Heart right ventricle (tissue), 16 donors: ENCODE data around the gene FAM83F. TPM values are rescaled to one million over a fixed set of nuclear protein-coding genes. Genes with fewer than 3 reads are reported as not detected.

Experiments used
- ATAC-seq, 8 donors: fragments of 200-7000 bp; cut with Tn5 transposase; one replicate each; pipeline ENCODE4 v1.9.1; 2020; ENCODE audit warnings: mild to moderate bottlenecking in 8 of 8, moderate library complexity in 8 of 8, moderate number of reproducible peaks in 1 of 8
- DNase-seq, 2 donors: peaks; one replicate each; pipeline ENCODE4 v3.0.0-alpha.2; 2020
- H3K27ac ChIP-seq, 10 donors: fragments of 200-600 bp; sonication (generic) in 2 of 10; one replicate each; pipeline versions ENCODE4 v1.5.0 to v1.8.0; 2020 to 2022; ENCODE audit warnings: mild to moderate bottlenecking in 3 of 10
- H3K27me3 ChIP-seq, 7 donors: fragments of 200-600 bp; one replicate each; pipeline ENCODE4 v1.8.0; 2021 to 2022; ENCODE audit warnings: mild to moderate bottlenecking in 2 of 7
- H3K36me3 ChIP-seq, 9 donors: fragments of 200-600 bp; sonication (generic) in 1 of 9; one replicate each; pipeline versions ENCODE4 v1.5.0 to v1.8.0; 2020 to 2022; ENCODE audit warnings: mild to moderate bottlenecking in 2 of 9
- H3K4me1 ChIP-seq, 9 donors: fragments of 200-600 bp; sonication (generic) in 1 of 9; one replicate each; pipeline versions ENCODE4 v1.5.0 to v1.8.0; 2020 to 2022; ENCODE audit warnings: mild to moderate bottlenecking in 4 of 9
- H3K4me3 ChIP-seq, 10 donors: fragments of 200-600 bp; sonication (generic) in 2 of 10; one replicate each; pipeline versions ENCODE4 v1.5.0 to v1.8.0; 2020 to 2022; ENCODE audit warnings: mild to moderate bottlenecking in 7 of 10, moderate library complexity in 2 of 10
- H3K9me3 ChIP-seq, 11 donors: fragments of 200-600 bp in 10 of 11; sonication (generic) in 2 of 11; one replicate each; pipeline versions ENCODE4 v1.5.0 to v1.8.0; 2013 to 2022; ENCODE audit warnings: mild to moderate bottlenecking in 2 of 11, control low read depth in 1 of 11, moderate library complexity in 1 of 11
- CTCF ChIP-seq, 9 donors: fragments of 200-600 bp; sonication (generic) in 2 of 9; IDR thresholded peaks; one replicate each; pipeline versions ENCODE4 v1.5.0 to v1.8.0; 2021 to 2022; ENCODE audit warnings: antibody characterized with exemption in 9 of 9, mild to moderate bottlenecking in 5 of 9, moderate library complexity in 1 of 9
- WGBS, 2 donors: extraction: QIAGEN DNeasy Blood & Tissue Kit; methylation state at CpG; one replicate each; pipeline ENCODE4 v1.1.7; 2013; ENCODE audit warnings: inconsistent platforms in 1 of 2; 5-methylcytosine and 5-hydroxymethylcytosine counted together
- intact Hi-C, 10 donors: fragments of 100-400 bp; cut with DNase I; formaldehyde crosslinking; loops; one replicate each; pipeline versions ENCODE4 v1.11.1 to v1.14.2; 2022
- polyA plus RNA-seq, 2 donors: library from polyadenylated mRNA; stranded (reverse); fragments of 200-250 nt; gene quantifications; one replicate each; pipeline ENCODE4 v1.2.3, GENCODE V29; 2013
- total RNA-seq, 10 donors: library from RNA; stranded (reverse); fragmentation: NEBNext Ultra II Directional in 3 of 10; extraction: Animal tissue kit (Norgen Biotek cat#: 25700) in 3 of 10; gene quantifications; one replicate each; pipeline versions ENCODE4 v1.2.1 to v1.2.4, GENCODE V29; 2021 to 2023
- donor health status: Arrhythmogenic right ventricular cardiomyopathy.
- donor health status: ischemic (EF 13 %, LVEDD 7.1; RV severe dilation, severe dysfunction).
- donor health status: healthy with polysubstance abuse.
- donor health status: DM: no; HTN: yes; CAD: no.
- donor health status: DM: no; HTN: no; CAD: no.
- donor health status: ischemic (EF 25% LVEDD 6.9; RV normal size, moderate dysfunction).
- donor health status: ischemic (EF 25% LVEDD 5.7; RV mildly dilated, moderate dysfunction).
- donor health status: healthy.
- donor health status: DM: yes; HTN: yes; CAD: no.
- donor health status: Ischemic cardiomyopathy.
- donor health status: ischemic (EF 35%, LVEDD 5.7; RV mildly dilated, moderate dysfunction).
- donor health status: nonischemic (EF 11% LVEDD 7.7; RV severe dilation, severe dysfunction).
- donor health status: DM: yes; HTN: yes; CAD: no.
- donor health status: PGD.
- donor health status: ischemic (EF 29% LVEDD 5.4; RV normal size, mild dysfunction).
- donor health status: nonischemic (EF 23%, LVEDD 6.1; RV moderate dilation, normal function).

Gene FAM83F
- total and polyA plus RNA-seq, 12 donors: 1.1 to 9.7 (median 2.3) TPM

- intact Hi-C loops: no loop called here
- no peaks in the 10 kb centered on the region for H3K36me3 ChIP-seq
Measured at GRCh38 chr22:40077646-40078016, 82.9 kb downstream of the FAM83F start.

GRCh38 chr22:40081662-40082061 is 86.9 kb downstream of the FAM83F start:
- WGBS, 2 donors: 48 to 49% methylated on average over 5 of the region's 5 CpGs
- Histone ChIP-seq H3K36me3 (no peaks in the 10 kb centered on the region), H3K27ac (peak overlapping the region in 1 of 10 donors; percentile 2), H3K4me3 (no peak overlapping the region), H3K9me3 (no peaks in the 10 kb centered on the region), H3K27me3 (no peaks in the 10 kb centered on the region), H3K4me1 (peaks cover 5 to 61% (median 41%) of the 10 kb centered on the region in 9 donors)
- intact Hi-C loops: no loop called here
- DNase-seq: no peak
- TF ChIP-seq CTCF (IDR thresholded peaks at IDR 0.05): no peak
- no peak for ATAC-seq

More at GRCh38 chr22:40077646-40078016, 82.9 kb downstream of the FAM83F start:
- no peak overlapping the region for H3K27ac ChIP-seq
- WGBS, 2 donors: 94 to 95% methylated on average over 1 of the region's 1 CpG
- H3K4me3 ChIP-seq: no peak overlapping the region
- ATAC-seq: no peak
- peaks cover 0 to 38% (median 31%) of the 10 kb centered on the region in 9 donors for H3K4me1 ChIP-seq
- TF ChIP-seq CTCF (IDR thresholded peaks at IDR 0.05): no peak
- no peak for DNase-seq
- no peaks in the 10 kb centered on the region for H3K27me3 ChIP-seq
- H3K9me3 ChIP-seq: no peaks in the 10 kb centered on the region

GRCh38 chr22:40082184-40082583 is 87.4 kb downstream of the FAM83F start:
- Histone ChIP-seq H3K27me3 (no peaks in the 10 kb centered on the region), H3K4me1 (peaks cover 5 to 63% (median 36%) of the 10 kb centered on the region in 9 donors), H3K4me3 (no peak overlapping the region), H3K27ac (no peak overlapping the region), H3K9me3 (no peaks in the 10 kb centered on the region), H3K36me3 (no peaks in the 10 kb centered on the region)
- WGBS, 2 donors: 91% methylated on average over 1 of the region's 1 CpG
- DNase-seq (no peak), ATAC-seq (peak in 2 of 8 donors; percentile 62 to 63)
- no peak for TF ChIP-seq CTCF (IDR thresholded peaks at IDR 0.05)
- intact Hi-C loops: no loop called here

GRCh38 chr22:40083794-40084193 is 89.0 kb downstream of the FAM83F start:
- no peak for TF ChIP-seq CTCF (IDR thresholded peaks at IDR 0.05)

More at GRCh38 chr22:40083794-40084193, 89.0 kb downstream of the FAM83F start:
- Histone ChIP-seq H3K9me3 (no peaks in the 10 kb centered on the region), H3K27ac (no peak overlapping the region), H3K27me3 (no peaks in the 10 kb centered on the region), H3K36me3 (no peaks in the 10 kb centered on the region), H3K4me1 (peaks cover 5 to 63% (median 33%) of the 10 kb centered on the region in 9 donors), H3K4me3 (no peak overlapping the region)
- intact Hi-C loops: no loop called here
- ATAC-seq (peak in 1 of 8 donors; percentile 53), DNase-seq (no peak)
- 67 to 87% methylated on average over 3 of the region's 3 CpGs for WGBS, 2 donors
